Mucosa of descending colon (tissue), 3 donors: ENCODE data around the gene SCN5A. TPM values are rescaled to one million over a fixed set of nuclear protein-coding genes. Genes with fewer than 3 reads are reported as not detected.

Source experiments
- ATAC-seq: fragments of 200-7000 bp; cut with Tn5 transposase; one replicate; pipeline ENCODE4 v1.9.1; 2020; ENCODE audit warnings: mild to moderate bottlenecking, moderate library complexity
- DNase-seq, 3 donors: peaks; one replicate each; pipeline ENCODE4 v3.0.0-alpha.2; 2020
- H3K36me3 ChIP-seq: fragments of 200-600 bp; one replicate; pipeline ENCODE4 v1.8.0; 2021; ENCODE audit warnings: low read depth, mild to moderate bottlenecking
- H3K4me1 ChIP-seq: fragments of 200-600 bp; one replicate; pipeline ENCODE4 v1.8.0; 2021; ENCODE audit warnings: low read depth, mild to moderate bottlenecking
- H3K4me3 ChIP-seq: fragments of 200-600 bp; one replicate; pipeline ENCODE4 v1.8.0; 2021; ENCODE audit warnings: mild to moderate bottlenecking
- H3K9me3 ChIP-seq: fragments of 200-600 bp; one replicate; pipeline ENCODE4 v1.8.0; 2021; ENCODE audit warnings: mild to moderate bottlenecking
- intact Hi-C, 2 donors: fragments of 100-400 bp; cut with DNase I in 1 of 2; cut with micrococcal nuclease in 1 of 2; formaldehyde crosslinking; loops; one replicate each; pipeline versions ENCODE4 v1.11.0 to v1.11.1; 2022; cut with DNase I, micrococcal nuclease
- total RNA-seq, 3 donors: library from RNA; stranded (reverse); fragmentation: NEBNext Ultra II Directional in 2 of 3; extraction: Animal tissue kit (Norgen Biotek cat#: 25700) in 2 of 3; gene quantifications; one replicate each; pipeline versions ENCODE4 v1.2.1 to v1.2.4, GENCODE V29; 2021 to 2023
- TF ChIP-seq, protein P1 (sequence below): fragments of 200-600 bp; IDR thresholded peaks from one replicate; pipeline ENCODE4 v1.8.0; 2022; ENCODE audit warnings: antibody characterized with exemption, mild to moderate bottlenecking
- donor health status: DM: no; HTN: no; CAD: no; lungs with moderate emphysema.
- donor health status: DM: no; HTN: no; CAD: no.
- donor health status: DM: no; HTN: yes; CAD: no.

The SCN5A gene
- total RNA-seq, 3 donors from 2014 or later = 0.31 to 1.3 (median 0.32) TPM

DNA sequence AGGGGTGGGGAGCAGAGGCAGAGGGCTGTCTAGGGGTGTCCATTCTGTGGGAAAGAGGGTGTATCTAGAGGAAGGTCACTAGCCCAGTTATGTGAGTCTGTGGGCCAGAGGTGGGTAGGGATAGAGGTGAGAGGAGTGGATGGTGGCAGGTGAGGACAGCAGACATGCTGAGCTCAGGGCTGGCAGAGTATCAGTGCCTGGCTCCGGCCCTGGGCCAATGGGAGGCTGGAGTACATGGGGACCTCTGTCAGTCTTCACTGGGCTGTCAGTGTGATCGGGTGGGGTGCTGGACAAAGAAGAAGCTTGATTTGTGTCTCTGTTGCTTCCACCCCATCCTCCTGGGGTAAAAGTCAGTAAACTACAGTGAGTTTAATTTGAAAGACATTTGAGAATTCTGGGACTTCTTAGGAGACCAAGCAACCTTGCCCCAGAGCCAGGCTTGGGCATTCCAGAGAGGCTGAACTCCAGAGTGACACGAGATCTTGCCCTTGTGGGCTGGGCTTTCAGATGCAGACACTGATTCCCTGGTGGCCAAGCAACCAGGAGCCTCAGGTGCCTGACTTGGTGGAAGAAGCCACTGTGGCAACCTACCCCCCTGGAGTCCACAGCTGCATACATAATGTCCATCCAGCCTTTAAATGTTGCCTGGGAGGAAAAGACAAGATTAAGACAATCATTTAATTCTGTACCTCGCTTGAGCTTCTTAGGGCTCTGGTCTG, 92.7 kb downstream of the SCN5A start:
- H3K4me3 ChIP-seq = no peak overlapping the region
- DNase-seq = no peak
- H3K4me1 ChIP-seq = no peaks in the 10 kb centered on the region
- no peaks in the 10 kb centered on the region for H3K36me3 ChIP-seq
- intact Hi-C loops = no loop called here
- ATAC-seq = no peak
- H3K9me3 ChIP-seq = no peaks in the 10 kb centered on the region
- TF ChIP-seq, protein P1, sequence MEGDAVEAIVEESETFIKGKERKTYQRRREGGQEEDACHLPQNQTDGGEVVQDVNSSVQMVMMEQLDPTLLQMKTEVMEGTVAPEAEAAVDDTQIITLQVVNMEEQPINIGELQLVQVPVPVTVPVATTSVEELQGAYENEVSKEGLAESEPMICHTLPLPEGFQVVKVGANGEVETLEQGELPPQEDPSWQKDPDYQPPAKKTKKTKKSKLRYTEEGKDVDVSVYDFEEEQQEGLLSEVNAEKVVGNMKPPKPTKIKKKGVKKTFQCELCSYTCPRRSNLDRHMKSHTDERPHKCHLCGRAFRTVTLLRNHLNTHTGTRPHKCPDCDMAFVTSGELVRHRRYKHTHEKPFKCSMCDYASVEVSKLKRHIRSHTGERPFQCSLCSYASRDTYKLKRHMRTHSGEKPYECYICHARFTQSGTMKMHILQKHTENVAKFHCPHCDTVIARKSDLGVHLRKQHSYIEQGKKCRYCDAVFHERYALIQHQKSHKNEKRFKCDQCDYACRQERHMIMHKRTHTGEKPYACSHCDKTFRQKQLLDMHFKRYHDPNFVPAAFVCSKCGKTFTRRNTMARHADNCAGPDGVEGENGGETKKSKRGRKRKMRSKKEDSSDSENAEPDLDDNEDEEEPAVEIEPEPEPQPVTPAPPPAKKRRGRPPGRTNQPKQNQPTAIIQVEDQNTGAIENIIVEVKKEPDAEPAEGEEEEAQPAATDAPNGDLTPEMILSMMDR = no peak

DNA sequence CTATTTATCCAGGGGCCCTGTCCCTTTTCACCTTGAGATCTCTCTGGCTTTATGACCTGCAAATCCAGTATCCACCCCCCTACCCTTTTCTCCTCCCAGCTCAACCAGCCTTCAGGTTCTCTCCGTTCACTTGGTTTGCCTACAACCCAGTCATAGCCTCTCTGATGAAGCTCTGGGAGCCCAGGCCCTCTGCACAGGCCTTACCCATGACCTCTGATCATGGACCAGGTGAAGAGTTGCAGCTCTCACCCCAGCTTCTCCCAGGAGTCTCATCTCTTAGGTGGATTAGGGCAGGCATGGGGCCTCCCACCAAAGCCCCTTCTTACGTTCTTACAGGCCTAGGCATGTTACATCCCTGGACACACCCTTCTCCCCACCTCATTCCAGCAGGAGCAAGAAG, 93.6 kb downstream of the SCN5A start:
- Histone ChIP-seq H3K9me3 (no peaks in the 10 kb centered on the region), H3K36me3 (no peaks in the 10 kb centered on the region), H3K4me1 (no peaks in the 10 kb centered on the region), H3K4me3 (no peak overlapping the region)
- TF ChIP-seq, protein P1 = no peak
- DNase-seq (no peak), ATAC-seq (no peak)
- intact Hi-C loops = no loop called here

DNA sequence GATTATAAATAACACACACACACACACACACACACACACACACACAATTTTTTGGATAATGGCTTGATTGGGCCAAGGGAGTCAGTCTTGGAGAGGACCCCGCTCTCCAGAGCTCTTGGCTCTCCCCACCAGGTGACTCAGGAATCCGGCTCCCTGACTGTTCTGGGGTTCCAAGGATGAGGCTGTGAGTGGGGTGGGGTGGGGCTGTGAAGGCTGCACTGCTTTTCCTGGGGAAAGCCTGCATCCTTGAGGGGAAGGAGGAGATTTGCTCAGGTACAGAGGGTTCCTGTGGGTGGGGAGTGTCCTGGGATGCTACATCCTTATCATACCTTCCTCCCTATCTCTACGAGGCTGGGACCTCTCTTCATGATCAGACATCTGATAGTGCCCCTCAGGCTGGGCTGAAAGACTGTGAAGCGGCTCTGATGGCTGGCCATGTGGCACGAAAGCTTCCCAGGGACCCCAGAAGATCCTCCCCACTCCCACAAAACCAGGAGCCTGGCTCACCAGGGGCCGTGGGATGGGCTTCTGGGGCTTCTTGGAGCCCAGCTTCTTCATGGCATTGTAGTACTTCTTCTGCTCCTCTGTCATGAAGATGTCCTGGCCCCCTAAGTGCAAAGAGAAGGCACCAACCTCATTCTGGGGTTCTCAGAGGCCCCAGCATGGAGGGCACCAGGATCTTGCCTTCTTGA, 94.2 kb downstream of the SCN5A start:
- Histone ChIP-seq H3K9me3 (no peaks in the 10 kb centered on the region), H3K36me3 (no peaks in the 10 kb centered on the region), H3K4me1 (no peaks in the 10 kb centered on the region), H3K4me3 (no peak overlapping the region)
- intact Hi-C loops = no loop called here
- TF ChIP-seq, protein P1 = no peak
- no peak for ATAC-seq
- no peak for DNase-seq

DNA sequence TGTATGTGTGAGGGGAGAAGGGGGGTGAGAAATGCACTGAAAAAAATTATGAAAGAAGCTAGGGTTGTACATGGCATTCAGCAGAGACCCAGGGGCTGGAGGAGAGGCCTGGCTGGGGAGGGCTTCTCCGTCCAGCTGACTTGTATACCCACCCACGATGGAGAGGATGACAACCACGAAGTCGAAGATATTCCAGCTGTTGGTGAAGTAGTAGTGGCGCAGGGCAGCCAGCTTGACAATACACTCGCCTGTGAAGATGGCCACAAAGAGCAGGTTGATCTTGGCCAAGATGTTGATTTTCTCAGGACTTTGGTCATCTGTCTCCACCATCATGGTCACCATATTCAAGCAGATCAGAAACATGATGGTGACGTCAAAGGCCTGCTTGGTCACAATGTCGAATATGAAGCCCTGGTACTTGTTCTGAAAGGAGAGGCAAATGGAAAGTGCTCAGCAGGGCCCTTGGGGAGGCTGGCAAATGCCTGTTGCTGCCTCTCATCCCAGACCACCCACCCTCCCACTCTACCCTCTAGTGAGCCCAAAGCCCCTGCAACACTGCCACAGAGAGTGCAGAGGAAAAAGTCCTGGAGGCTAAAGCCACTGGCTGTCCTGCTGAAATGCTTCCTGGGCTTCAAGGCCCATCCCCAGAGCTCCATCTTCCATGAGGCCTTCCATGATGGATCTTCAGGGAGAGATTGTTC, 95.2 kb downstream of the SCN5A start:
- Histone ChIP-seq H3K4me1 (no peaks in the 10 kb centered on the region), H3K4me3 (no peak overlapping the region), H3K36me3 (no peaks in the 10 kb centered on the region), H3K9me3 (no peaks in the 10 kb centered on the region)
- intact Hi-C loops = no loop called here
- TF ChIP-seq, protein P1 = no peak
- DNase-seq (no peak), ATAC-seq (no peak)

DNA sequence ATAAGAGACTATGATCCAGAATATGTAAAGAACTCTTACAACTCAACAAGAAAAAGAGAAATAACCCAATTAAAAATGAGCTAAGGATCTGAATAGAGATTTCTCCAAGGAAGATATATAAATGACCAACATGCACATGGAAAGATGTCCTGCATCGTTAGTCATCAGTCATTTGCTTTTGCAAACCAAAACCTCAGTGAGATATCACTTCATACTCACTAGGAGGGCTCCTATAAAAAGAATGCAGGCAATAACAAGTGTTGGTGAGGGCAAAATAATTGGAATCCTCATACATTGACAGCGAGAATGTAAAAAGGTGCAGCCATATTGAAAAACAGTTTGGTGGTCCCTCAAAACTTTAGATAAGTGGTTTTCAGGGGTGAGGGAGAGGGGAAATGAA, 96.4 kb downstream of the SCN5A start:
- no peak for DNase-seq
- ATAC-seq = no peak
- intact Hi-C loops = no loop called here
- Histone ChIP-seq H3K9me3 (no peaks in the 10 kb centered on the region), H3K4me1 (no peaks in the 10 kb centered on the region), H3K4me3 (no peak overlapping the region), H3K36me3 (no peaks in the 10 kb centered on the region)
- TF ChIP-seq, protein P1 = no peak
